GM13976 (cell line): ENCODE data around the gene CCM2L.

ENCODE experiments used
- DNase-seq: peaks from one replicate; pipeline ENCODE4 v3.0.0; 2012; ENCODE audit warnings: low spot score
- in situ Hi-C: fragments of 300-500 bp; cut with MboI; formaldehyde crosslinking; loops from one replicate; pipeline ENCODE4 v1.12.0; 2022; ENCODE audit warnings: low sequenced_read_pairs, mixed read lengths, inconsistent platforms; ENCODE audit not compliant: unreplicated experiment
- TF ChIP-seq, protein P1 (sequence below): IDR thresholded peaks from 2 replicates; pipeline ENCODE4 v1.5.1; 2012; ENCODE audit warnings: borderline replicate concordance, mild to moderate bottlenecking; ENCODE audit not compliant: insufficient read depth; ENCODE audit errors: extremely low read depth, missing control alignments, control extremely low read depth

CCM2L gene

DNA sequence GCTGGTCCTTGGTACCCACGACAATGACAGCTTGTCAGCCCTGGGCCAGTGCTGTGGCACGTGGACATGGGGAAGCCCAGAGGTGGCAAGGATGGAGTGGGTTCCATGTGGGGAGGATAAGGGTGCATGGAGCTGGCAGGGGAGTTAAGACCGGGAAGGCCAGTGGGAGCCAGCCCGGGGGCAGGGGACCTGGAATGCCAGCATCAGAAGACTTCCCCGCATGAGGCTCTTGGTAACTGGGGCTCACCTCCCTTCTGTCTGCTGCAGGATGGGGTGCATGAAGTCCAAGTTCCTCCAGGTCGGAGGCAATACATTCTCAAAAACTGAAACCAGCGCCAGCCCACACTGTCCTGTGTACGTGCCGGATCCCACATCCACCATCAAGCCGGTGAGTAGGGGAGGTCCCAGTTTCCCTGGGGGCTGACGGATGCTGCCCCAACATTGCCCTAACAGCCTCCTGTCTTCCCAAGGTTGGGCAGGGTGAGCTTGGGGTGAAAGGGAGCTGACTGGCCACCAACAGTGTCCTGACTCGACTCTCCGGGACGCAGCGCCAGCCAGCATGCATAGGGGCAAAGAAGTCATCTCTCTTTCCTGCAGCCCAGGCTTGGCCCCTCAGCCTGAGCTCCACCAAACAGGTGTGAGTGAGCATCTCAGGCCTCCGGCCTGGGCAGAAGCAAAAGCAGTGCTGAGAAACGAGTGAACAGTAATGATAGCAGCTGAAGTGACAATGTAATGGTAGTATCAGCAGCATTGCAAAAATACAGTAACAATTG, 61.3 kb downstream of the CCM2L start:
- TF ChIP-seq, protein P1, sequence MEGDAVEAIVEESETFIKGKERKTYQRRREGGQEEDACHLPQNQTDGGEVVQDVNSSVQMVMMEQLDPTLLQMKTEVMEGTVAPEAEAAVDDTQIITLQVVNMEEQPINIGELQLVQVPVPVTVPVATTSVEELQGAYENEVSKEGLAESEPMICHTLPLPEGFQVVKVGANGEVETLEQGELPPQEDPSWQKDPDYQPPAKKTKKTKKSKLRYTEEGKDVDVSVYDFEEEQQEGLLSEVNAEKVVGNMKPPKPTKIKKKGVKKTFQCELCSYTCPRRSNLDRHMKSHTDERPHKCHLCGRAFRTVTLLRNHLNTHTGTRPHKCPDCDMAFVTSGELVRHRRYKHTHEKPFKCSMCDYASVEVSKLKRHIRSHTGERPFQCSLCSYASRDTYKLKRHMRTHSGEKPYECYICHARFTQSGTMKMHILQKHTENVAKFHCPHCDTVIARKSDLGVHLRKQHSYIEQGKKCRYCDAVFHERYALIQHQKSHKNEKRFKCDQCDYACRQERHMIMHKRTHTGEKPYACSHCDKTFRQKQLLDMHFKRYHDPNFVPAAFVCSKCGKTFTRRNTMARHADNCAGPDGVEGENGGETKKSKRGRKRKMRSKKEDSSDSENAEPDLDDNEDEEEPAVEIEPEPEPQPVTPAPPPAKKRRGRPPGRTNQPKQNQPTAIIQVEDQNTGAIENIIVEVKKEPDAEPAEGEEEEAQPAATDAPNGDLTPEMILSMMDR, result no peak
- DNase-seq, result no peak
- in situ Hi-C loops, result no loop called here

GRCh38 chr20:32072168-32072750, 62.0 kb downstream of the CCM2L start:
- TF ChIP-seq, protein P1, result no peak
- DNase-seq, result no peak
- in situ Hi-C loops, result no loop called here

GRCh38 chr20:32075534-32075933, 65.3 kb downstream of the CCM2L start:
- in situ Hi-C loops, result no loop called here
- TF ChIP-seq, protein P1, result no peak
- no peak for DNase-seq

GRCh38 chr20:32077190-32077589, 67.0 kb downstream of the CCM2L start:
- in situ Hi-C loops, result no loop called here
- no peak for DNase-seq

GRCh38 chr20:32078322-32078721, 68.1 kb downstream of the CCM2L start:
- in situ Hi-C loops, result no loop called here

More at GRCh38 chr20:32077190-32077589, 67.0 kb downstream of the CCM2L start:
- TF ChIP-seq, protein P1, result no peak

DNA sequence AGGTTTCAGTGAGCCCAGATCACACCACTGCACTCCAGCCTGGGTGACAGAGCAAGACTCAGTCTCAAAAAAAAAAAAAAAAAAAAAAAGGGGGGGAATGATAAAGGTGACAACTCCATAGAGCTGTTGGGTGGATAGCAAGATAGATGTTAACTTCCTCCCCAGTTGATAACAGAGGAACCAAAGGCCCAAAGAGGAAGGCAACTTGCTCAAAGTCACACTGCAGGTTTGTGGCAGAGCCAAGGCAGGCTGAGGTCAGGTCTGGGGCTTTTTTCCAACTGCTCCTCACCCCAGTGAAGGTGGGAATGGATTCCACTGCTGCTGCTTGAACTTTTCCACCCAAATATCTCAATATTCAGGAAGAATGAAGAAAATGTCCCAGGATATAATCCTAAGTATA, 68.6 kb downstream of the CCM2L start:
- in situ Hi-C loops, result no loop called here
- DNase-seq, result no peak

More at GRCh38 chr20:32078322-32078721, 68.1 kb downstream of the CCM2L start:
- TF ChIP-seq, protein P1, result no peak
- no peak for DNase-seq

More for the DNA sequence above, 68.6 kb downstream of the CCM2L start:
- TF ChIP-seq, protein P1, result no peak
